ENCODE results near the gene UPF3A. TPM values are rescaled to one million over a fixed set of nuclear protein-coding genes. Genes with fewer than 3 reads are reported as not detected.

Gene UPF3A
- total and polyA plus RNA-seq, 2 of the 4 experiments (the other 2 are of a cell fraction) = 11.7 to 51.6 TPM

GRCh38 chr13:114258589-114258988, 22.8 kb upstream of the UPF3A start:
- H2AK9ac ChIP-seq (replicated peaks; ENCODE audit: low read depth, low read length, poor library complexity) = no peak overlapping the region
- peaks cover 42% of the 10 kb centered on the region for H3K36me3 ChIP-seq (ENCODE audit: control insufficient read depth, insufficient read depth, low read length)
- no peak overlapping the region for H4K8ac ChIP-seq (ENCODE audit: low read depth in 2 of 2, low read length in 2 of 2)
- no peak overlapping the region for H3K27ac ChIP-seq (ENCODE audit: insufficient read depth, low read length)
- peaks cover 2% of the 10 kb centered on the region for H3K4me1 ChIP-seq (ENCODE audit: control insufficient read depth, insufficient read depth, low read length)
- H3K4ac ChIP-seq (ENCODE audit: low read depth, low read length) = no peak overlapping the region
- H3K79me1 ChIP-seq (ENCODE audit: low read depth in 1 of 2, low read length in 2 of 2) = peaks cover 37 to 46% of the 10 kb centered on the region in 2 experiments
- H3K56ac ChIP-seq (ENCODE audit: extremely low read depth, insufficient read depth, low read length) = no peak overlapping the region
- H2BK120ac ChIP-seq (ENCODE audit: low read depth, low read length) = no peak overlapping the region
- peaks cover 2% of the 10 kb centered on the region; the same call in 1 of the 2 replicates for H4K20me1 ChIP-seq (ENCODE audit: insufficient read depth, low read length)
- H2AK5ac ChIP-seq (ENCODE audit: low read depth, low read length) = no peak overlapping the region
- no peak overlapping the region for H4K5ac ChIP-seq (ENCODE audit: low read depth, low read length)
- H2AFZ ChIP-seq (replicated peaks; ENCODE audit: low read length, poor library complexity) = no peak overlapping the region
- H3K14ac ChIP-seq (replicated peaks; ENCODE audit: low read depth, low read length) = no peak overlapping the region
- H3K23ac ChIP-seq (ENCODE audit: low read depth, low read length) = no peak overlapping the region
- intact Hi-C loops (cut with micrococcal nuclease) (no loop called here), in situ Hi-C loops (cut with MboI; ENCODE audit: low sequenced_read_pairs) (no loop called here), dilution Hi-C loops (cut with HindIII; ENCODE audit: low sequenced_read_pairs, unreplicated experiment) (no loop called here)
- H3K18ac ChIP-seq (ENCODE audit: low read depth, low read length) = no peak overlapping the region
- WGBS, 2 experiments (ENCODE audit: extremely low coverage in 2 of 2, insufficient read length in 1 of 2) = 94% methylated on average over 3 of the region's 8 CpGs; no CpG with 5 or more reads in 1 of the 2 experiments
- no peak overlapping the region for H4K91ac ChIP-seq (ENCODE audit: insufficient read depth, low read depth, low read length)
- H3K27me3 ChIP-seq (ENCODE audit: control insufficient read depth, insufficient read depth, low read length) = no peaks in the 10 kb centered on the region
- no peaks in the 10 kb centered on the region for H3K9me3 ChIP-seq (ENCODE audit: control insufficient read depth, insufficient read depth, low read length)
- no peak overlapping the region for H3K4me3 ChIP-seq (ENCODE audit: insufficient read depth, low read depth, low read length)
- no peak overlapping the region for H3K9ac ChIP-seq (ENCODE audit: low read depth, low read length)
- H3K4me2 ChIP-seq (ENCODE audit: low read depth, low read length) = no peak overlapping the region
- no peak overlapping the region for H2BK20ac ChIP-seq (ENCODE audit: low read depth, low read length)
- peaks cover 6% of the 10 kb centered on the region; the same call in 1 of the 2 replicates for H3K9me1 ChIP-seq (ENCODE audit: insufficient read depth, low read length)
- no peak for ATAC-seq (ENCODE audit: low read depth)
- H2BK15ac ChIP-seq (ENCODE audit: low read depth, low read length) = no peak overlapping the region
- CTCF ChIA-PET = no interaction called here
- TF ChIP-seq NFE2L2 (IDR thresholded peaks at IDR 0.05; ENCODE audit: low read depth, low read length) (no peak), MAFK (IDR thresholded peaks at IDR 0.05; ENCODE audit: low read depth, low read length) (no peak), CHD1 (IDR thresholded peaks at IDR 0.05; ENCODE audit: low read depth, low read length) (no peak)
- no TSS peak for BruUV-seq (replicated peaks)
- POLR2A ChIA-PET (ENCODE audit: unreplicated experiment) = no interaction called here
- H2BK5ac ChIP-seq (ENCODE audit: low read depth, low read length, poor library complexity, severe bottlenecking) = no peak overlapping the region
- no peak for DNase-seq
